BE2C (cell line): Measurements from ENCODE around the gene TXNDC11. TPM values are rescaled to one million over a fixed set of nuclear protein-coding genes. Genes with fewer than 3 reads are reported as not detected.
A peak's percentile ranks its signal among the peaks of the same experiment; 100 is the strongest.
"Not testable (repeated sequence)": the region's sequence is repeated elsewhere in the genome, so short reads cannot be mapped to it uniquely, and the experiment has no call there.

ENCODE experiments used
- DNase-seq: peaks from one replicate; pipeline ENCODE4 v3.0.0-alpha.2; 2020
- H3K27me3 ChIP-seq: fragments of 250-450 bp; sonication (Bioruptor Pico); 2 replicates; pipeline ENCODE4 v1.5.1; 2020; ENCODE audit warnings: mild to moderate bottlenecking
- H3K36me3 ChIP-seq: fragments of 250-450 bp; sonication (Bioruptor Pico); 2 replicates; pipeline ENCODE4 v1.5.1; 2020; ENCODE audit warnings: mild to moderate bottlenecking
- H3K4me1 ChIP-seq: fragments of 250-450 bp; sonication (Bioruptor Pico); 2 replicates; pipeline ENCODE4 v1.5.1; 2020
- H3K4me3 ChIP-seq: 2 replicates; pipeline ENCODE4 v1.5.1; 2011; ENCODE audit warnings: low read depth, low read length
- H3K9me3 ChIP-seq: fragments of 250-450 bp; sonication (Bioruptor Pico); 2 replicates; pipeline ENCODE4 v1.5.1; 2020
- polyA plus RNA-seq: library from polyadenylated mRNA; unstranded; fragments of >200 nt; gene quantifications from one replicate; pipeline ENCODE4 v1.2.1, GENCODE V29; 2012; ENCODE audit warnings: low read depth, missing spikeins; ENCODE audit not compliant: insufficient read length, insufficient read depth
- TF ChIP-seq, protein P1 (sequence below): IDR thresholded peaks from 2 replicates; pipeline ENCODE4 v1.5.1; 2012; ENCODE audit warnings: mild to moderate bottlenecking, low read depth, low read length

Gene TXNDC11, protein sequence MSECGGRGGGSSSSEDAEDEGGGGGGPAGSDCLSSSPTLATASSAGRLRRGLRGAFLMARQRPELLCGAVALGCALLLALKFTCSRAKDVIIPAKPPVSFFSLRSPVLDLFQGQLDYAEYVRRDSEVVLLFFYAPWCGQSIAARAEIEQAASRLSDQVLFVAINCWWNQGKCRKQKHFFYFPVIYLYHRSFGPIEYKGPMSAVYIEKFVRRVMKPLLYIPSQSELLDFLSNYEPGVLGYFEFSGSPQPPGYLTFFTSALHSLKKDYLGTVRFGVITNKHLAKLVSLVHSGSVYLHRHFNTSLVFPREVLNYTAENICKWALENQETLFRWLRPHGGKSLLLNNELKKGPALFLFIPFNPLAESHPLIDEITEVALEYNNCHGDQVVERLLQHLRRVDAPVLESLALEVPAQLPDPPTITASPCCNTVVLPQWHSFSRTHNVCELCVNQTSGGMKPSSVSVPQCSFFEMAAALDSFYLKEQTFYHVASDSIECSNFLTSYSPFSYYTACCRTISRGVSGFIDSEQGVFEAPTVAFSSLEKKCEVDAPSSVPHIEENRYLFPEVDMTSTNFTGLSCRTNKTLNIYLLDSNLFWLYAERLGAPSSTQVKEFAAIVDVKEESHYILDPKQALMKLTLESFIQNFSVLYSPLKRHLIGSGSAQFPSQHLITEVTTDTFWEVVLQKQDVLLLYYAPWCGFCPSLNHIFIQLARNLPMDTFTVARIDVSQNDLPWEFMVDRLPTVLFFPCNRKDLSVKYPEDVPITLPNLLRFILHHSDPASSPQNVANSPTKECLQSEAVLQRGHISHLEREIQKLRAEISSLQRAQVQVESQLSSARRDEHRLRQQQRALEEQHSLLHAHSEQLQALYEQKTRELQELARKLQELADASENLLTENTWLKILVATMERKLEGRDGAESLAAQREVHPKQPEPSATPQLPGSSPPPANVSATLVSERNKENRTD
- 20.2 TPM for polyA plus RNA-seq

DNA sequence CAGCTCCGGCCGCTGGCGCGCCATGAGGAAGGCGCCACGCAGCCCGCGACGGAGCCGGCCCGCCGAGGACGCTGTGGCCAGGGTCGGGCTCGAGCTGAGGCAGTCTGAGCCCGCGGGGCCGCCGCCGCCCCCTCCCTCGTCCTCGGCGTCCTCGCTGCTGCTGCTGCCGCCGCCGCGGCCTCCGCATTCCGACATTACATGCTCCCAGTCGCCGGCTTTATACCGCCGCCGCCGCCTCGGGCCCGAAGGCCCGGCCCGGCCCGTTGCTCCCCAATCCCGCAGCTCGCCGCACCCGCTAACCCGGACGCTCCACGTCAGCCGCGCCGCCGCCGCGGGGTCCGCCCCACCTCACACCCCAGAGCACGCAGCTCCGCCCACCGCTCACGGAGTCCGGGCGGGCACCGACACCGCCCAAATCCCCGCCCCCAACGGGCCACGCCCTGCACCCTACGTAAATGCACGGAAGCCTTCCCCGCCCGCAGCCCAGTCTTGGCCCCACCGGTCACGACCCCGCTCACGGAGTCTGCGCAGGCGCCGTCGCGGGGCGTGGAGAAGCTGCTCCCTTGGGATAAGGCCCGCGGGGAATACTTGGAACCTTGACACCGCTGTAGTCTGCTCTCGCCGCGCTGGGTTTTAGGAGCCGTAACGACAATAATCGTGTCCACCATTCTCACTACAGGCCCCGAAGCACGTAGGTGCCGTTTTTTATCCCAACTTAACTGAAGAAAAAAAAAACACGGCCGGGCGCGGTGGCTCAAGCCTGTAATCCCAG is at the start of gene TXNDC11:
TXNDC11 (minus strand) TSS at position 322 of the 772 bp plus-strand sequence; CDS start at position 195, 127 bp downstream.
- no peaks in the 10 kb centered on the region for H3K9me3 ChIP-seq
- peak; percentile 100 for DNase-seq
- peak within 1 kb of the TSS; percentile 81 for H3K4me3 ChIP-seq
- TF ChIP-seq, protein P1, sequence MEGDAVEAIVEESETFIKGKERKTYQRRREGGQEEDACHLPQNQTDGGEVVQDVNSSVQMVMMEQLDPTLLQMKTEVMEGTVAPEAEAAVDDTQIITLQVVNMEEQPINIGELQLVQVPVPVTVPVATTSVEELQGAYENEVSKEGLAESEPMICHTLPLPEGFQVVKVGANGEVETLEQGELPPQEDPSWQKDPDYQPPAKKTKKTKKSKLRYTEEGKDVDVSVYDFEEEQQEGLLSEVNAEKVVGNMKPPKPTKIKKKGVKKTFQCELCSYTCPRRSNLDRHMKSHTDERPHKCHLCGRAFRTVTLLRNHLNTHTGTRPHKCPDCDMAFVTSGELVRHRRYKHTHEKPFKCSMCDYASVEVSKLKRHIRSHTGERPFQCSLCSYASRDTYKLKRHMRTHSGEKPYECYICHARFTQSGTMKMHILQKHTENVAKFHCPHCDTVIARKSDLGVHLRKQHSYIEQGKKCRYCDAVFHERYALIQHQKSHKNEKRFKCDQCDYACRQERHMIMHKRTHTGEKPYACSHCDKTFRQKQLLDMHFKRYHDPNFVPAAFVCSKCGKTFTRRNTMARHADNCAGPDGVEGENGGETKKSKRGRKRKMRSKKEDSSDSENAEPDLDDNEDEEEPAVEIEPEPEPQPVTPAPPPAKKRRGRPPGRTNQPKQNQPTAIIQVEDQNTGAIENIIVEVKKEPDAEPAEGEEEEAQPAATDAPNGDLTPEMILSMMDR: no peak
- H3K4me1 ChIP-seq: no peaks in the 10 kb centered on the region
- H3K27me3 ChIP-seq: no peaks in the 10 kb centered on the region
- H3K36me3 ChIP-seq: no peaks in the 10 kb centered on the region

DNA sequence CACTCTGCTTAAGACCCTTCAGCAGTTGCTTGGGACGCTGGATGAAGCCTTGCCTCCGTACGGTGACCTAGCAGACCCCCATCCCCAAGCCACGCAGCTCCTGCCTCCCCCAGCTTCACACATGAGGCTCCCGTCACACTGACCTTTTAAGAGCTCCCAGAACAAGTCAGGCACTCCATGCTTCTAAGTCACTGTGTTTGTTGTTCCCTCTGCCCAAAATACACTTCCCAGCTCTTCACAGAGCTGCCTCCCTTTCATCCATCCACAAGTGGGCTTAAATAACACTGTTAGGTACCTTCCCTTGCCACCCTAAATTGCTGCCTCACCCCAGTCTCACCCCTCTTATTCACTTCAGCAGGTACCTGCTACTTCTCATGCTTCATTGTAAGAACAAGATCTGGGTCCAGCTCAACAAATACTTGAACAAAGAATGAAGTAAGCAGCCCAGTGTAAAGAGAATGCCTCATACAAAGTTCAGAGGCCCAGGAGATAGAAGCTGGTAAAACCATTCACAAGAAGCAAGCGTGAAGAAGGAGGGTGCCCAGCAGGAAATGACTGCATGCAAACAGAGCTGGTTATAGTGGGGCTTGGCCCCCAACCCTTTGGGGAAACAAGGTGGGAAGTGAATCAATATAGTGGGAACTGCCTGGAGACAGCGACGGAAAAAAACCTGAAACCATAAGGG is 48.6 kb upstream of the TXNDC11 start:
- TF ChIP-seq, protein P1: no peak
- Histone ChIP-seq H3K4me3 (no peak overlapping the region), H3K9me3 (no peaks in the 10 kb centered on the region), H3K27me3 (no peaks in the 10 kb centered on the region), H3K36me3 (peaks cover 29% of the 10 kb centered on the region), H3K4me1 (peaks cover 9% of the 10 kb centered on the region)
- no peak for DNase-seq

DNA sequence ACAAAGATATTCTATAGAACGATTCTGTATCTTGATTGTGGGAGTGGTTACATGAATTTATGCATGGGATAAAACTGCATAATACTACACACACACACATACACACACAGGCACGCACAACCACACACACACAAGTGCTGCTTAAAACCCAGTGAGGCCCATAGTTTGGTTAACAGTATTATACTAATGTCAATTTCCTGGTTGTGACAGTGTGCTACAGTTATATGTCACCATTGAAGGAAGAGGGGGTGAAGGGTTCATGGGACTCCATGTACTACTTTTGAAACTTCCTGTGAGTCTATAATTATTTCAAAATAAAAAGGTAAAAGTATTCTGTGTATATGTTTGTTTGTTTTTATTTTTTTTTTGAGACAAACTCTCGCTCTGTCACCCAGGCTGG is 46.3 kb upstream of the TXNDC11 start:
- peaks cover 21% of the 10 kb centered on the region for H3K36me3 ChIP-seq
- H3K27me3 ChIP-seq: no peaks in the 10 kb centered on the region
- no peak overlapping the region for H3K4me3 ChIP-seq
- no peak for DNase-seq
- TF ChIP-seq, protein P1: no peak
- H3K9me3 ChIP-seq: no peaks in the 10 kb centered on the region
- peaks cover 7% of the 10 kb centered on the region for H3K4me1 ChIP-seq

DNA sequence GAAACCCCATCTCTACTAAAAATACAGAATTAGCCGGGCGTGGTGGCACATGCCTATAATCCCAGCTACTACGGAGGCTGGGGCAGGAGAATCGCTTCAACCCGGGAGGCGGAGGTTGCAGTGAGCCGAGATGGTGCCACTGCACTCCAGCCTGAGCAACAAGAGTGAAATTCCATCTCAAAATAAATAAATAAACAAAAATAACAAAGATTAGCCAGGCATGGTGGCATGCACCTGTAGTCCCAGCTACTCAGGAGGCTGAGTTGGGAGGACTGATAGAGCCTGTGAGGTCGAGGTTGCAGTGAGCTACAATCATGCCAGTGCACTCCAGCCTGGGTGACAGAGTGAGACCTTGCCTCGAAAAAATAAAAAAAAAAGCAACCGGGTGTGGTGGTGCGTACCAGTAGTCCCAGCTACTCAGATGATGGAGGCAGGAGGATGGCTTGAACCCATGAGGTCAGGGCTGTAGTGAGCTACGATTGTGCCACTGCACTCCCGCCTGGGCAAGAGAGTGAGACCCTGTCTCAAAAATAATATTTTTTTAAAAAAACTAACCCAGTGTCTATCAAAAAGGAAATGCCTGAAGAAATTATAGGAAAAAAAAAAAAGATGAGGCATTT is 42.4 kb upstream of the TXNDC11 start:
- not testable (repeated sequence) for H3K9me3 ChIP-seq, H3K4me3 ChIP-seq, DNase-seq, H3K27me3 ChIP-seq
- Histone ChIP-seq H3K36me3 (peaks cover 12% of the 10 kb centered on the region), H3K4me1 (peaks cover 29% of the 10 kb centered on the region)

DNA sequence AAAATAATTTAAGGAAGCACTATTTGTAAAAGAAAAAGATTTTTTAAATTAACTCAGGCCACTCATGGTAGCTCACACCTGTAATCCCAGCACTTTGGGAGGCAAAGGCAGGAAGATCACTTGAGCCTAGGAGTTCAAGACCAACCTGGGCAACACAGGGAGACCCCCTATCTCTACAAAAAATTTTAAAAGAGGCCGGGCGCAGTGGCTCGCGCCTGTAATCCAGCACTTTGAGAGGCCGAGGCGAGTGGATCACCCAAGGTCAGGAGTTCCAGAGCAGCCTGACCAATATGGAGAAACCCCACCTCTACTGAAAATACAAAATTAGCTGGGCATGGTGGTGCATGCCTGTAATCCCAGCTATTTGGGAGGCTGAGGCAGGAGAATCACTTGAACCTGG is 41.7 kb upstream of the TXNDC11 start:
- Histone ChIP-seq H3K4me1 (peaks cover 29% of the 10 kb centered on the region), H3K36me3 (peaks cover 12% of the 10 kb centered on the region)
- H3K27me3 ChIP-seq, H3K9me3 ChIP-seq, DNase-seq, H3K4me3 ChIP-seq: not testable (repeated sequence)

DNA sequence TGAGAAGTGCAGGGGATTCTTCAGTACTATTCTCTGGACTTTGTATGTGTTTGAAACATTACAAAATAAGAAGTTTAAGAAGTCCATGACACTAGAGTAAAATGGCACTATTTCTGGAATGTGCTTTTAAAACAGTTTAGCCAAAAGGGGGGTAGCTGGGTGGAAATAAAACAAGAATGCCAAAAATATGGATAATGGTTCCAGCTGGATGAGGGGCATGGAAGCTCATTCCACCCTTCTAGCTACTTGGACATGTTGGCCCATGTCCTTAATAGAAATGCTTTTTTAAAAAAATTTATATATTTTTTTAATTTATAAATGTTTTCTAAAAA is 41.3 kb upstream of the TXNDC11 start:
- H3K9me3 ChIP-seq: no peaks in the 10 kb centered on the region
- TF ChIP-seq, protein P1: no peak
- H3K4me1 ChIP-seq: peaks cover 29% of the 10 kb centered on the region
- no peak for DNase-seq
- no peak overlapping the region for H3K4me3 ChIP-seq
- H3K36me3 ChIP-seq: peaks cover 15% of the 10 kb centered on the region
- H3K27me3 ChIP-seq: no peaks in the 10 kb centered on the region
